ENCODE data around the gene VAV3.

Gene VAV3

DNA sequence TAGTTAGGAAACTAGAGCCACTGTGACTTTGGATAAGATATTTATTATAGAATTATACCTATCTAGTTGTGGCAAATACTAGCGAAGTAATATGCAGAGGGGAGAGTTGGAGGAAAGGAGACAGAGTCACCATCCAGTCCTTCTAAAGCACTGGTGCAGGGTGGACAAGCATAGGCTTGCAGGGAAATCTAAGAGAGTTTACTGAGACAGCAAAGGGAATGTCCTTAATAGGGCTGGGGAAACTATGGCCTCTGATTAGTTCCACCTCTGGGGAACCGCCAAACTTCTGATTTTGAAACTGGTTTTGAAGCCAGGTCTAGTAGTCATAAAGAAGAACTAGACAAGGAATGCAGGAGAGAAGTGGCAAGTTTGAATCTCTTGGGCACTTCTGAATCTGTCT is 407.9 kb downstream of the VAV3 start:
- no peak for DNase-seq

DNA sequence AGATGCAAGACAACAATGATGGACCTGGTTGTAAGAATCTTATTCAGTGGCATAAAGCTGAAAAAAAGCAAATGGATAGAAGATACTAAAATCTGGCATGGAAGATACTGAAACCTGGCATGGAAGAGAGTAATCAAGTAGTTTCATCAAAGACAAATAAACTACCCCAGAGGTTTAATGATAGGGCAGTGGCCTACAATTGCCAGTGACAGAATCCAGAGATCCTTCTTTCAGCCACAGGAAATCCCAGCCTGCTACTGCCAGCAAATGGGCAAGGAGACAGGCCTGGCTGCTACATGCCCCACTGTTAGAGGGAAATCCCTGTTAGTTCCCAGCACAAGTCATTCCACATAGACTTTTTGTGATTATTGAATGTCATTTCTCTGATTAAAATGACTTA is 409.4 kb downstream of the VAV3 start:
- no peak for DNase-seq

DNA sequence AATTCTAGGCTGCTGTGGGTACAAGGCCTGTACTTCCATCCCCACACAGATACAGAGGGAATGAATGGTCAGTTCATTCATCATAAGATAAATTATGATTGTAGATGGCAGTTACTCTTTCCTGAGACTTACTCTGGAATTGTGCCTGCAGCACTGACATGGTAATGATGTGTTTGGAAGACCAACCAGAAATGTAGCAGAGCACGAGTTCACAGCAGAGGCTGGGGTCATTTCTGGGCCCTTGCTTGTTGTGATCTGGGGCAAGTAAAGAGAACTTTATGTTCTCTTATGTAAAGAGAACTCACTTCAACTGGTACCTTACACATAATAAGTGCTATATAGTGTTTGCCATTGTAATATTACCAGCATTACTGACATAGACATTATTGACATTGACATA is 412.2 kb downstream of the VAV3 start:
- DNase-seq = no peak

DNA sequence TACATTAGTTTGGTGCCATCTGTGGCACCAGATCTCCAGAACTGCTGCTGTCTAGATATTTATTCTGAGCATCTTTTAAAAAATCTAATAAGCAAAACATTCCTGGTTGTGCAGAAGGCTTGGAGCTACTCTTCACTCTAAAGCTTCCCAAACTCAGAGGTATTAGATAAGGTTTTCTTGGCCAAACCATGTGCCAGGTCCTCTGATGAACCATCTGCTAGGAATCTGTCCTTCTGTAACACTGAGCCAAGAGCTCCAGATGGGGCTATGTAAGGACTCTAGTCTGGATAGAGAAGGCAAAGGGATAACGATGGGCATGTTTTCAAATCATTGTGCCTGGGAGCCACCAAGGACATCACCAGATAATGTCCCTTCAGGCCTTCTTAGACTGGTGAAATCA is 413.5 kb downstream of the VAV3 start:
- DNase-seq = no peak

DNA sequence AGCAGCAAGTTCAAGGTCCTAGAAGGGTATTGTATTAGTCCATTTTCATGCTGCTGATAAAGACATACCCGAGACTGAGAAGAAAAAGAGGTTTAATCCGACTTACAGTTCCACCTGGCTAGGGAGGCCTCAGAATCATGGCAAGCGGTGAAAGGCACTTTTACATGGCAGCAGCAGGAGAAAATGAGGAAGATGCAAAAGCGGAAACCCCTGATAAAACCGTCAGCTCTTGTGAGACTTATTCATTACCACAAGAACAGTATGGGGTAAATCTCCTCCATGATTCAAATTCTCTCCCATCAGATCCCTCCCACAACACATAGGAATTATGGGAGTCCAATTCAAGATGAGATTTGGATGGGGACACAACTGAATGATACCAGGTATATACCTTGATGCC is 414.6 kb downstream of the VAV3 start:
- no peak for DNase-seq

DNA sequence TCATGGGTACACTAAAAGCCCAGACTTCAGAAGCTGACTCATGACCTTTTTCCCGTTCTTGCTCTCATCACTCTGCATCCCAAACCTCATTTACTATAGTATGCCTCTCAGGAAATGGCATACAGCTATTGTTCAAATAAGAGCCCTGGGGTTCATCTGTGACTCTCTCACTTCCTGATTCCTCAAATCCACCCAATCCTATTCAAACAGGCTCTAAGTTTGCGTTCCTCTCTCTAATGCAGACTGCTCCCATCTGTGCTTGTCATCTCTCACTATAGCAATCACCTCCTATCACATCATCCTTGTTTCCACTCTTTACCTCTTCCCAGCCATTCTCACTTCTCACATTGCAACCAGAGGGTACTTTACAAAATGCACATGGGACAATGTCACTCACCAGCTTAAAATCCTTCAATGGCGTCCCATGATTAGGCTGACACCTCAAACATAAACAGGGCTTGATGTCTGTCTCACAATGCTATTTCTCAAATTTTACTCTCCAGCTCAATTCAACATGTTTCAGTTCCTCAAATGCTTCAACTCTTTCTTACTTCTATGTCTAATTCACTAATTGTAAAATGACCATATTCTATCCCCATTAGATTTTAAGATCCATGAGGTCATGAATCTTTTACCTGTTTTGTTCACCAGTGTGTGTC is 415.7 kb downstream of the VAV3 start:
- DNase-seq = no peak

DNA sequence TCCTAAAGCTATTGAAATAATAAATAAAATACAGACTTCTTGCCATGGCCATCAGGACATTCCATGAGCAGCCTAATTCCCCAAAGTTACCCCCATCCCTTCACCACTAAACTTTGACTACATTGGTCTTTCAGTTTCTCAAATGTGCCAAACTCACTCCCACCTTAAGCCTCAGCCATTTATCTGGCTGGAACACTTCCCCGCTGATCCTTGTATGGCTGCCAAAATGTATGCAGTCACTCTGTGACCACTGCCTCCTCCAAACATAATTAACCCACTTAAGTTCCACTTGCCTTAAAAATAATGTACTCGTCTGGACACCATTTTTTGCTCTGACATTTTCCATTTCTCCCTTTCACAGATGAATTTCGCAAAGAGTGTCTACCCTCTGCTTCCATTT is 416.7 kb downstream of the VAV3 start:
- DNase-seq = no peak

DNA sequence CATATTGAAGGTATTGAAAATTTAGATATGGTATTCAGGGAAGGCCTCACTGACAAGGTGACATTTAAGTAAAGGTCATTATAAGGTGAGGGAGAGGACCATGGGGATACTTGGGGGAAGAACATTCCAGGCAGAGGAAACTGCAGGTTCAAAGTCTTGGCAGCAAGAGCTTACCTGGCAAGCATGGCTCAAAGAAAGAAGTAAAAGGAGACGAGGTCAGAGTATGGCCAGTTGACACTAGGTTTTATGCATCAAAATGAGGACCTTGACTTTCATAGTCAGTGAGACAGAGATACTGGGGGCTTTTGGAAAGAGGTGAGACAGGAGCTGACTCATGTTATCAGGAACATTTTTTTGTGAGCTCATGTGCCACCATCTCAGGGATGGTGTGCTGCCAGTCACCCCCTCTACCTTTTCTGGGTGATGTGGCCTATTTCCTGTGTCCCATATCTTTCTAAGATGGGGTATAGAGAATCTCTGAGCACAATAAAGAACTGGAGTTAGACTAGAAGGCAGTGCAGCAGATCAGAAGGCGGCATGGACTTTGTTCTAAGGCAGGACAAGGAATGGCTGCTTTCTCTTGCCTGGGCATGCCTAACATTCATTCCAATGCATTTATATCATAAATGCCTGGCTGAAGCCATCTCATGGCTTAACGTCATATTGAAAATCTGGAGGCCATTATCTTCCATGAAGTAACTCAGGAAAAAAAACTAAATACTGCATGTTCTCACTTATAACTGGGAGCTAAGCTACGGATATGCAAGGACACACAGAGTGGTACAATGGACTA is 417.4 kb downstream of the VAV3 start:
- no peak for DNase-seq

DNA sequence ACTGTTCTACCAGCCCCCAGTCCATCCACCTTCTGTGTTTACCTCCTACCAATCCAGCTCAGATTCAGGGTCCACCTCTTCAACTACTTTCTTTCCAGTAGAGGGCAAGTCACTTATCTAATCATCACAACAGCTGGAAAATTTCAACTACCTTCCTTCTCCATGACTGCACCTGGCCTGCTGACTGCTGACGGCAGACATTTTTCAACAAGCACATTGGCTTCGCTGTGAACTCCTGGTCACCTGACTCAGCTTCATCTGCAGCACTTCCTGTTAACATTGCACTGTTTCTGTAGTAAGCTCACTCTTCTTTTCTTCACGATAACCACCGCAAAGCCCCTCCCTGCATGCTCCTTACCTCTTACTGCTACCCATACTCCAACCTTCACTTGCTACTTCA is 418.4 kb downstream of the VAV3 start:
- no peak for DNase-seq

DNA sequence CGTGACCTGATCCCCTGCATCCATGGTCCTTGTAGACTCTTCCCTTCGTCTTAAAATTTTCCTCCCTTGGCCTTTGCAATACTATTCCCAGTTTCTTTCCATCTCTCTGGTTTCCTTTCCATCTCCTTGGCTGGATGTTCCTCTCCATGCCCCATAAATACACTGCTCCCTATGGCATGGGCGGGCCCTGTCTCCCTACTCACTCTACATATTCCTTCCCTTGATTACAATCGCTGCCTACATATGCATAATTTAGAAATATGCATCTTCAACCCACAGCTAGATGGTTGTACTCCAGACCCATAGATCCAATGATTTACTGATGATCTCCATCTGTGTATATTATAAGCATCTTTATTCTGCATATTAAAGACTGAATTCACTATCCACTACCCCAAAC is 419.1 kb downstream of the VAV3 start:
- DNase-seq = no peak

DNA sequence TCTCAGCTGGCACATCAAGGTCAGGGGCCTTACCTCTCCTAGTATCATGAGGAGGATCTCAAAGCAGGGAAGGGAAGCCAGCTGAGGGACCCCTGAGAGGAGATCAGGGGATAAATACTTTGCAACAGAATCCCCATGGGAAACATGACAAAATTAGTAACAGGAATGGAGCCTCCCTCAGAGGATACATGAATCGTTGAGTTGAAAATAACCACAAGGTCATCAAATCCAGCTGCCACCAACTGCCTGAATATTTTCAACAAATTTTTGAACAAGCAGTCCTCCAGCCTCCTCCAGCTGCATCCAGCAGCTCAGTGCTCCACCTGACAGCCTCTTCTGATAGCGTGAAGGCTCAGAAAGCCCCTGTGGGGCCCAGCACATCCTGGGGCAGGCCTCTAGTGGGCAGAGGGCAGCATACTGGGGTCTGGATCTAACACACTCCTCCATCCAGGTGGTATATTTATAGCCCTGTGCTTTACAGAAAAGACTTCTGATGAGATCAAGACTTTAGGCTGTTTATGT is 419.9 kb downstream of the VAV3 start:
- DNase-seq = no peak

DNA sequence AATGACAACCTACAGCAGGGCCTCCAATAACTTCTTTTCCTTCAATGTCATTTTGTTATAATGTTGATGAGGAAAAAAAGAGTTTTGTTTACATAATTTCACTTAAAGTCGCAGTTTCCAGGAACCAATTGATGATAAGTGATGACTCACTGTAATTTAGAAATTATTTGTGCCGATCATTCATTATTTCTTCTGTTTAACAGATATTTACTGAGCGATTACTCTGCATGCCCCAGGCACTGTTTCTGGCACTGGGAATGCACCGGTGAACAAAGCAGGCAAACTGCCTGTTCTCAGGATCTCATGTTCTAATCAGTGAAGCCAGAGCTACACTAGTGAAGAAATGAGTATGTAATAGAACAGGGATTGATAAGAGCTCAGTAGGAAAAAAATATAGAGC is 420.7 kb downstream of the VAV3 start:
- DNase-seq = no peak

DNA sequence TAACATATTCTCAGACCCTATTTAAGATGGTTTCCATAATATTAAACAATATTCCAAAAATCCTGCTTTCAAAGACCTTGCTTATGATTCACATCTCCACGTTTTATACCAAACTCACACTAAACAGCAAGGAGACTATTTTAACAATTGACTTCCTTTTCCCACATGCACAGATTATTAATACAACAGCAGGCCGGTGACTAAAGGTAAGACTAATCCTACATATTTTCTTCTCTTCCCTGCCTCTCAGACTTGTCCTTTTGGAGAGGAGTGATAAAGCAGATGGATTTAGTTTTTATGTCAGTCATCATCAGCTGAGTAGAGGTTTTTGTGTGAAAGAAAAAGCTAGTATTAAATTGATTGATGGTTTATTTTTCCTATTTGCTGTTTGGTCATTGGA is 423.6 kb downstream of the VAV3 start:
- no peak for DNase-seq

DNA sequence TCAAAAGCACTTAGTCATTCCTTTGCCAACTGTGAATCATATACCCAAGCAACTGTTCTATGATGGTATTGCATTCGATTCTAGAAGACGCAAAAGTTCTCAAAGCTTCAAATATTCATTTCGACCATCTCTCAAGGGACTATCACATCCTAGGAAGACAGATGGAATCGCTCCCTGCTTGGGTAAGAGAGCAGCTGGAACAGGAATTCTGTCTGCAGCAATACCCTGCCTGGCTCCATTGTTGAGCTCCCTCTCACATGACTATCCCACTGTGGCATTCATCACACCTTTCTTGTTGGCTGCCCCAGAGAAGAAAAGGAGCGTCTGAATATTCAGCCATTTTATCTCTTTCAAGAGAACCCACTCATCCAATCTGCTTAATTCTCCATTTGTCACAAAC is 426.5 kb downstream of the VAV3 start:
- no peak for DNase-seq

DNA sequence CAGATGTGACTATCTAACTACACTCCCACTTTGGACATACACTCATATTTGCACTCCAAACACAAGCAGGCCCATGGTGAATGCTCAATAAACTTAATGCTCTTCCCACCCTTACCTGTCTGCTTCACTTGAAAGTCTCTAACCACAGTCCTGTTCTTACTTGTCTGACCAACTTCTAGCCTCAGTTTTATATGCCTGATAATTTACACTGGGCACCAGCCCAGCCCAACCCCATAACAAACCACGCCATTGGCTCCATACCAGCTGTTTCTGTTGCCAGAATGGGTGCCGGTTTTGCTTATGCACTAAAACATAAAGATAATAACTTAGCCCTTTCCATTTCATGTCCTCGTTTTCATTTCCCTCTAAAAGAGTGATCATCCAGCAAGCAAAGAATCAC is 428.7 kb downstream of the VAV3 start:
- no peak for DNase-seq

DNA sequence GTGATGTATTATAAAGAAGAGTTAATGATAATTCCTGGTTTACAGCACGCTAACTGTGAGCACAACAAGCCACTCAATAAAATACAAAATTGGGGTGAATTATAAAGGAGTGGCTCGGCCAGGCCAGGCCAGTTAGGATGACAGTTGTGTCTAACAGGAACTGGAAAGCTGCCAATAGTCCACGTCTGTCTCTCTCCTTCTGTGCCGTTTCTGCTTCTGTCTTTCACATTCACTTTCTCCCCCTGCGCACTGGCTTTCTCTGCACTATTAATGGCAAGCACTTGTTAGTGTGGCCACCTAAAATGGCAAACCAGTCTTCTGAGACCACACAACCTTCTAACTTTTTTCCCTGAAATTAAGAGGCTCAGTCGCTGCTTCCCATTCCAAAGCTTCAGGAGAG is 429.9 kb downstream of the VAV3 start:
- DNase-seq = no peak

DNA sequence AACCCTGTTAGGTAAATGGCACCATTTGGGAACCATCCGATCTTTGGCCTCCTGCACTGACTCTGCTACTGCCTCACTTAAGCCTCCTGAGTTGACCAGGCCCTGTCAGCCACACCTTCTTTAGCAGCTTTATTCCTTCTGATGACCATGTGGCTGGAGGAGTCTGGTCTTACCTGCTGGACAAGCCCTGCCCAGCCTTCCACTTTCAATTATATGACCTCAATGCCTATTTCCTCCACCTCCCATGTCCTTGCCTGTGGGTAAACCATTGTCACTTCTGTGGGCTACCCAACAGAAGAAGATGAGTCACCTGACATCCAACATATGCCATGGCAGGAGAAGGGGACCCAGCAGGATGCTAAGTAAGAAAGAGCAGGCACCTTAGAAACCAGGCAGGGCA is 430.3 kb downstream of the VAV3 start:
- DNase-seq = no peak

DNA sequence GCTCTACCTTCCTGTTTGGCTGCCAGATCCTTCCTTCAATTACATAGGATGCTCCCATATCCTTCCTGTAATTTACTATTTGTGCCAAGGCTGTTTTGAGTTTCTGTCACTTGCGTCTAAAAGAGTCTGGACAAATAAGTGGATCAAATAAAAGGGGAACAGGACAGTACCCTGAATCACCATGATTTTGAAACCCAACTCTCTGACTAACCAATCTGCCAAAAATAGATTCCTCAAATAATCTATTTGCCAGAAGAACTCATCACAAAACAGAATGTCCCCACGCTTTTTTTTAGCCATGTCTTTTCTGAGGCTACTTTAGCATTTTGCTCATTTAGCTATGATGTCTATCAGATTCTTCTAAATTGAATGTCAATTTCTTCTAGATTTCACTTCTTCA is 431.5 kb downstream of the VAV3 start:
- DNase-seq = no peak

DNA sequence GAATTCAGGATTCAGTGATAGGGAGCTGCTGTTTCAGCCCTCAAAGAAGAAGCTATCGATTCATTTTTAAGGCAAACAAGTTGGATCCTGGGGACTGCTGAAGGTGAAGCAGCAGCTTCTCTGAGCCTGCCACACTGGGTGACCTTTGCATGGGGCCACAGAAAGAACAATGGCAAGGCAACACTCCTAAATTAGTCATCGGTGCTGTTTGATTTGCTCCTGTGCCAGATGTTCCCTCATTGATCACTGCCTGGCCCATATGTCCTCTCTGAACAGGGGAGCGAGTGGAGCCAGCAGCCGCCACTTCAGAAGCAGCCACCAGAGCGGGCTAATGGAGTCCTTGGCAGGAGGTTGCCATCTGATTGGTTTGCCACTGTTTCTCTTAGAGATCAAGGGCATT is 432.7 kb downstream of the VAV3 start:
- no peak for DNase-seq

DNA sequence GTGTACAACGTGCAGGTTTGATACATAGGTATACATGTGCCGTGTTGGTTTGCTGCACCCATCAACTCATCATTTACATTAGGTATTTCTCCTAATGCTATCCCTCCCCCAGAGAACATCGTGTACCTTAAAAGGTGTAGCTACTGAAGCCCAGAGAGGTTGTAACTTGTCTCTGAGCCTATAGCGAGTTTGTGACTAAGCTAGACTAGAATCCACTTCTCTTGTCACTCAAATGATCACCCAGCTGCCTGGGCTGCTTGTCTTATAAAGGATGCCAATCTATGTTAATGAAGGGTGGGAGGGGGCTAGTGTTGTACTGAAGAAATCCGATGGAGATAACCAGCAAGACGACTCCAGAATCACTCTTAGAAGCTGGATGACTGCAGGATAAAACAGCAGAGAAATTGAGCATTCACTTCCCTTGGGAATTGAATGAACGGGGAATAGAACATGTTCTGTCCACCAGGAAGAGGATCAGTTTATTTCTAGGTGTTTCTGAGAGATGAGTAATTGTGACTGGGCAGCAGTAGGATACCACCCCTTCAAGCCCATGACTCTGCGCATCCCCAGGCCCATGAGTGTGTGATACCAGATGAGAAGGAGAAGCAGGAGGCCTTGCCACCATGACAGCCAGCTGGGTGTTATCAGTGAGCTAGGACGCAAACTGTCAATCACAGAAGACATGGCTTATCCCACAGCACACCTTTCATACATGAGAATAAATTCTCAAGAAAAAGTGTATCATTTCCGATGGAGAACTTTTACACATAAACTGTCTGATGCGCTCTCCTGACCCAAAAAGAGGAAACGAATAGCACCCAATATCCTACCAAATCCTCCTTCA is 433.7 kb downstream of the VAV3 start:
- DNase-seq = no peak

DNA sequence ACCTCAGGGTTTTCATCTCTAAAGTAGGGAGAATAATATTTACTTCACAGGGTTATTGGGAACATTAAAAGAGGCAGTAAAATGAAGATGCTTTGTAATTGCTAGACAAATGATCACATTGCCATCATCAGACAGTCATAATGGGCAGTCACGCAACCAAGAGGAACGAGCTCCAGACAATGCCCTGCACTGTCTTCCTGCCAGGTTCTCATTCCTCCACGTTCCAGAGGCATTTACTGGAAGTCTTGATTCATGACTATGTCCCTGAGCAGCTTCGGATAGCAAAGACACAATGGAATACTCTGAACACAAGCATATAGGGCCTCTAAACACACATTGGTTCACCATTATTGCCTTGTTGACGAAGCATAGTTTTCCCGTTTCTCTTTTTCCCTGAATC is 434.4 kb downstream of the VAV3 start:
- no peak for DNase-seq

DNA sequence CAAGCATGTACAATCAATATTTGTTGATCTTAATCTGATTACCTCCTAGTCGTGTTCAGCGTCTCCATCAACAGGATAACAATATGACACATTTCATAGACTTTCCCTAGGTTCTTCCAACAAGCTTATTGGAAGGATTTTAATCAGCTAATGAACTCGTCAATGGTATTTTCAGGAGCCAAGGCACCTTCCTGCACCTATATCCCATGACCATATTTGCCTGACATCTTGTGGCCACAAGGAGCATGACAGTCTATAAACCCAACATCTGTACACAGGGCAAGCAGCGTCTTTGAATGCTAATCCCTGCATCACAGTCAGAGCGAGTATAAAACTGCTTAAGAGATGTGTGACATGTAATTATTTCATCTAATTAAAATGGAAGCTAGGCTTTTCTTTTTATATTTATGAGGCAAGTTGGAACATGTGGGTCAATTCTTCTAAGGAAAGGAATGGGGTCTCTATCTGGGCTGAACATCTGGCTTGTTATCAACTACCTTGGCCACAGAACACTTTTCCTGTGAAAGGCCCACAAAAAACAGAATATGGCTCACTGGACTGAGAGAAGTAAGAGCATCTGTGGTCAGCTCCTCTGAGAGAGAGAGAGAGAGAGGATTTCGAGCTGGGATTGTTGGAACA is 435.4 kb downstream of the VAV3 start:
- DNase-seq = peak; percentile 28

DNA sequence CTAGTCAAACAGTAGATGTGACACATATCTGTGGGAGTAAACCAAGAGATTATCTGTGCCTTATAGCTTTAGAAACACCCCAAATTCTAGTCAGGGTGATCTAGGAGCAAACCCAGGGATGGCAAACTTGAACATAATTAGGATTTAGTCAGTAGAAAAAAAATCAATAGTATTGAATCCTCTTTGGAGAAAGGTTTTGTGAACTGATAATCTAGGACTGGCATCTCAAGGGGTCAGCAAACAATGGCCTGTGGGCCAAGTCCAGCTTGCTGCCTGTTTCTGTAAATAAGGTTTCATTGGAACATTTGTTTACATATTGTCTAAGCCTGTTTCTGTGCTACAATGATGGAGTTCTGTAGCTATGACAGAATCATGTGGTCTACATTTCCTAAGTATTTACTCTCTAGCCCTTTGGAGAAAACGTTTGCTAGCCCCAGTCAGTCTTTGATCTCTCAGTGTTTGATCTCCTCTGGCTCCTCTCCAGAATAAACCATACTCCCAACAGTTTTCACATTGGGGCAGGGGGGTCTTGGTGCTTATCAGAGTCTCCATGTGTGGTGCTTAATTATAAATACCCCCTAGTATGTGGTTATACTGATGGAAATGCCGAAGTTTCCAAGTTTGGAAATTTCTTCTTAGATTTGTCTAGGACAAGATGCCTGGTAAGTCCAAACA is 438.3 kb downstream of the VAV3 start:
- DNase-seq = no peak
